HEK293 (cell line): ENCODE data around the gene IQSEC1.

Source experiments
- CTCF ChIA-PET: fragments of 350-600 bp; formaldehyde crosslinking; extraction: SDS; loops from one replicate; lab custom pipeline; 2021; ENCODE audit warnings: antibody characterized with exemption; lab: Yijun Ruan, JAX
- POLR2A ChIA-PET: fragments of 300-600 bp; formaldehyde crosslinking; extraction: SDS; loops from one replicate; lab custom pipeline; 2020; ENCODE audit warnings: antibody characterized with exemption, inconsistent platforms; lab: Yijun Ruan, JAX
- H3K27ac ChIP-seq: fragments of 200-500 bp; sonication (Bioruptor generic); 2 replicates; pipeline ENCODE4 v1.5.1; 2014; ENCODE audit warnings: low read depth, low read length, control low read depth, inconsistent platforms; ENCODE audit errors: extremely low read depth
- H3K36me3 ChIP-seq, 2 experiments: fragments of 200-500 bp in 1 of 2; sonication (Bioruptor generic) in 1 of 2; 1 replicate in 1 of 2; 2 replicates in 1 of 2; pipeline ENCODE4 v1.5.1; 2014 to 2017; ENCODE audit warnings: inconsistent platforms in 2 of 2, low read length in 2 of 2; ENCODE audit not compliant: control insufficient read depth in 2 of 2, insufficient read depth in 1 of 2
- H3K4me1 ChIP-seq: fragments of 200-500 bp; sonication (Bioruptor generic); 2 replicates; pipeline ENCODE4 v1.5.1; 2014; ENCODE audit warnings: mild to moderate bottlenecking, low read length, inconsistent platforms; ENCODE audit not compliant: control insufficient read depth, insufficient read depth
- H3K4me3 ChIP-seq: 2 replicates; pipeline ENCODE4 v1.5.1; 2011; ENCODE audit warnings: low read depth, mild to moderate bottlenecking, control low read depth, low read length, moderate library complexity
- H3K9me3 ChIP-seq: fragments of 200-500 bp; sonication (Bioruptor generic); 2 replicates; pipeline ENCODE4 v1.5.1; 2014; ENCODE audit warnings: low read depth, low read length, inconsistent platforms; ENCODE audit not compliant: control insufficient read depth, insufficient read depth
- GLI4 ChIP-seq: fragments of 450-650 bp; formaldehyde crosslinking; IDR thresholded peaks from 2 replicates; pipeline ENCODE4 v1.5.1; 2016; ENCODE audit warnings: missing biosample characterization, missing genetic modification characterization
- INSM2 ChIP-seq: fragments of 450-650 bp; formaldehyde crosslinking; IDR thresholded peaks from 2 replicates; pipeline ENCODE4 v1.5.1; 2016; ENCODE audit warnings: missing biosample characterization, missing genetic modification characterization
- KLF8 ChIP-seq: fragments of 450-650 bp; formaldehyde crosslinking; IDR thresholded peaks from 2 replicates; pipeline ENCODE4 v1.5.1; 2016; ENCODE audit warnings: missing biosample characterization, missing genetic modification characterization
- MEIS1 ChIP-seq: sonication (generic); formaldehyde crosslinking; IDR thresholded peaks from 2 replicates; pipeline ENCODE4 v1.8.1; 2022; ENCODE audit warnings: missing genetic modification reagents, mild to moderate bottlenecking, borderline replicate concordance
- PRDM6 ChIP-seq: fragments of 450-650 bp; formaldehyde crosslinking; IDR thresholded peaks from 2 replicates; pipeline ENCODE4 v1.5.1; 2017; ENCODE audit warnings: missing biosample characterization, missing genetic modification characterization
- SP2 ChIP-seq: fragments of 450-650 bp; formaldehyde crosslinking; IDR thresholded peaks from 2 replicates; pipeline ENCODE4 v1.5.1; 2016; ENCODE audit warnings: missing biosample characterization, missing genetic modification characterization
- TRIM28 ChIP-seq: IDR thresholded peaks from 2 replicates; pipeline ENCODE4 v1.6.1; 2011; ENCODE audit warnings: low read length, control low read depth, borderline replicate concordance
- YY2 ChIP-seq: fragments of 450-650 bp; formaldehyde crosslinking; IDR thresholded peaks from 2 replicates; pipeline ENCODE4 v1.5.1; 2016; ENCODE audit warnings: missing biosample characterization, missing genetic modification characterization
- ZBTB10 ChIP-seq: fragments of 450-650 bp; formaldehyde crosslinking; IDR thresholded peaks from 2 replicates; pipeline ENCODE4 v1.5.1; 2016; ENCODE audit warnings: missing biosample characterization, missing genetic modification characterization
- ZBTB20 ChIP-seq: fragments of 450-650 bp; formaldehyde crosslinking; IDR thresholded peaks from 2 replicates; pipeline ENCODE4 v1.5.1; 2016; ENCODE audit warnings: missing biosample characterization, missing genetic modification characterization
- ZFHX2 ChIP-seq: fragments of 450-650 bp; formaldehyde crosslinking; conservative IDR thresholded peaks from 2 replicates; pipeline ENCODE4 v1.5.1; 2016; ENCODE audit warnings: missing biosample characterization, missing genetic modification characterization
- ZNF121 ChIP-seq: fragments of 450-650 bp; formaldehyde crosslinking; IDR thresholded peaks from 2 replicates; pipeline ENCODE4 v1.5.1; 2016; ENCODE audit warnings: missing biosample characterization, missing genetic modification characterization
- ZNF266 ChIP-seq: fragments of 450-650 bp; formaldehyde crosslinking; IDR thresholded peaks from 2 replicates; pipeline ENCODE4 v1.5.1; 2016; ENCODE audit warnings: missing biosample characterization, missing genetic modification characterization, low read depth
- ZNF302 ChIP-seq: fragments of 450-650 bp; formaldehyde crosslinking; IDR thresholded peaks from 2 replicates; pipeline ENCODE4 v1.5.1; 2016; ENCODE audit warnings: missing biosample characterization, missing genetic modification characterization, low read depth
- ZNF311 ChIP-seq: fragments of 450-650 bp; formaldehyde crosslinking; IDR thresholded peaks from 2 replicates; pipeline ENCODE4 v1.5.1; 2017; ENCODE audit warnings: missing biosample characterization, missing genetic modification characterization, borderline replicate concordance
- ZNF341 ChIP-seq: fragments of 450-650 bp; formaldehyde crosslinking; IDR thresholded peaks from 2 replicates; pipeline ENCODE4; 2016; ENCODE audit warnings: low read depth, missing biosample characterization, missing genetic modification characterization
- ZNF394 ChIP-seq: fragments of 450-650 bp; formaldehyde crosslinking; IDR thresholded peaks from 2 replicates; pipeline ENCODE4 v1.5.1; 2016; ENCODE audit warnings: missing biosample characterization, missing genetic modification characterization, mild to moderate bottlenecking, moderate library complexity, borderline replicate concordance
- ZNF48 ChIP-seq: fragments of 450-650 bp; formaldehyde crosslinking; IDR thresholded peaks from 2 replicates; pipeline ENCODE4 v1.5.1; 2016; ENCODE audit warnings: missing biosample characterization, missing genetic modification characterization
- ZNF521 ChIP-seq: fragments of 450-650 bp; formaldehyde crosslinking; IDR thresholded peaks from 2 replicates; pipeline ENCODE4 v1.5.1; 2017; ENCODE audit warnings: missing biosample characterization, mild to moderate bottlenecking, missing genetic modification characterization
- ZNF530 ChIP-seq: fragments of 450-650 bp; formaldehyde crosslinking; IDR thresholded peaks from 2 replicates; pipeline ENCODE4 v1.5.1; 2016; ENCODE audit warnings: low read depth, missing biosample characterization, missing genetic modification characterization
- ZNF560 ChIP-seq: fragments of 450-650 bp; formaldehyde crosslinking; IDR thresholded peaks from 2 replicates; pipeline ENCODE4 v1.5.1; 2017; ENCODE audit warnings: missing biosample characterization, missing genetic modification characterization, borderline replicate concordance
- ZNF596 ChIP-seq: fragments of 450-650 bp; IDR thresholded peaks from 2 replicates; pipeline ENCODE4 v1.5.0; 2018; ENCODE audit warnings: missing biosample characterization, mild to moderate bottlenecking, missing genetic modification characterization, moderate library complexity
- ZNF610 ChIP-seq: fragments of 450-650 bp; formaldehyde crosslinking; IDR thresholded peaks from 2 replicates; pipeline ENCODE4 v1.5.1; 2016; ENCODE audit warnings: missing biosample characterization, missing genetic modification characterization, borderline replicate concordance
- ZNF623 ChIP-seq: fragments of 450-650 bp; formaldehyde crosslinking; IDR thresholded peaks from 2 replicates; pipeline ENCODE4 v1.5.1; 2016; ENCODE audit warnings: missing biosample characterization, missing genetic modification characterization
- ZSCAN30 ChIP-seq: fragments of 450-650 bp; IDR thresholded peaks from 2 replicates; pipeline ENCODE4 v1.5.1; 2018; ENCODE audit warnings: missing biosample characterization, mild to moderate bottlenecking, missing genetic modification characterization, moderate library complexity

IQSEC1 gene

GRCh38 chr3:12961697-12962036 is 111.6 kb downstream of the IQSEC1 start:
- H3K4me1 ChIP-seq: peaks cover 4% of the 10 kb centered on the region; the same call in 1 of the 2 replicates
- no peaks in the 10 kb centered on the region for H3K9me3 ChIP-seq
- CTCF ChIA-PET: interaction anchor here (0.9 to 1.1 kb wide), 2 partner anchors 21 to 23 kb away, joined by 3 read pairs; no protein-coding TSS in a partner anchor
- no peak overlapping the region for H3K4me3 ChIP-seq
- no peak for TF ChIP-seq ZNF610 (tag by site-specific recombination)
- TF ChIP-seq, all 188 proteins: peak for 0
- POLR2A ChIA-PET: no interaction called here
- Histone ChIP-seq H3K36me3 (peaks cover 0 to 12% of the 10 kb centered on the region in 2 experiments; a peak in 1 of 3 replicates), H3K27ac (no peak overlapping the region)

GRCh38 chr3:12961007-12961696 is 112.1 kb downstream of the IQSEC1 start:
- no peak overlapping the region for H3K4me3 ChIP-seq
- POLR2A ChIA-PET: no interaction called here
- H3K9me3 ChIP-seq: no peaks in the 10 kb centered on the region
- H3K27ac ChIP-seq: no peak overlapping the region
- CTCF ChIA-PET: interaction anchor here (0.9 to 1.2 kb wide), 3 partner anchors 22 to 31 kb away, joined by 3 read pairs; no protein-coding TSS in a partner anchor
- no peak for TF ChIP-seq ZBTB10 (tag by site-specific recombination)
- TF ChIP-seq MEIS1 (CRISPR knock-in tag): no peak
- no peak for TF ChIP-seq ZNF341
- no peak for TF ChIP-seq ZNF394 (tag by site-specific recombination)
- TF ChIP-seq ZFHX2 (tag by site-specific recombination): no peak
- TF ChIP-seq ZNF48 (tag by site-specific recombination): no peak
- TF ChIP-seq ZNF121 (tag by site-specific recombination): no peak
- TF ChIP-seq GLI4: no peak
- peaks cover 0 to 12% of the 10 kb centered on the region in 2 experiments; a peak in 1 of 3 replicates for H3K36me3 ChIP-seq
- H3K4me1 ChIP-seq: peaks cover 4% of the 10 kb centered on the region; the same call in 1 of the 2 replicates

GRCh38 chr3:12960497-12960896 is 112.7 kb downstream of the IQSEC1 start:
- Histone ChIP-seq H3K9me3 (no peaks in the 10 kb centered on the region), H3K4me3 (no peak overlapping the region), H3K4me1 (peaks cover 4% of the 10 kb centered on the region; the same call in 1 of the 2 replicates), H3K27ac (no peak overlapping the region), H3K36me3 (peaks cover 0 to 12% of the 10 kb centered on the region in 2 experiments; a peak in 1 of 3 replicates)
- POLR2A ChIA-PET: no interaction called here
- CTCF ChIA-PET: interaction anchor here (1.1 to 1.2 kb wide), 2 partner anchors 24 to 30 kb away, joined by 3 read pairs; no protein-coding TSS in a partner anchor
- no peak for TF ChIP-seq YY2 (tag by site-specific recombination)
- no peak for TF ChIP-seq ZNF596 (tag by site-specific recombination)
- TF ChIP-seq ZBTB20 (tag by site-specific recombination): no peak
- no peak for TF ChIP-seq ZNF266 (tag by site-specific recombination)
- TF ChIP-seq ZFHX2 (tag by site-specific recombination): no peak
- TF ChIP-seq ZNF394 (tag by site-specific recombination): no peak
- no peak for TF ChIP-seq ZNF530 (tag by site-specific recombination)
- no peak for TF ChIP-seq INSM2 (tag by site-specific recombination)
- no peak for TF ChIP-seq ZNF623 (tag by site-specific recombination)
- no peak for TF ChIP-seq ZSCAN30
- TF ChIP-seq ZNF560: no peak
- TF ChIP-seq SP2 (tag by site-specific recombination): no peak
- TF ChIP-seq ZNF311 (tag by site-specific recombination): no peak
- TF ChIP-seq ZNF302 (tag by site-specific recombination): no peak
- TF ChIP-seq PRDM6 (tag by site-specific recombination): no peak
- TF ChIP-seq ZNF521: no peak
- no peak for TF ChIP-seq GLI4
- no peak for TF ChIP-seq KLF8
- TF ChIP-seq TRIM28: no peak
